WERI-Rb-1 (cell line): ENCODE results near the gene CXCL6.

ENCODE experiments used
- DNase-seq: peaks from one replicate; pipeline ENCODE4 v3.0.0-alpha.2; 2020
- H3K27ac ChIP-seq: fragments of 250-450 bp; sonication (Bioruptor Pico); 2 replicates; pipeline ENCODE4 v1.5.1; 2020; ENCODE audit warnings: mild to moderate bottlenecking, moderate library complexity
- H3K27me3 ChIP-seq: fragments of 250-450 bp; sonication (Bioruptor Pico); 2 replicates; pipeline ENCODE4 v1.5.1; 2021; ENCODE audit warnings: mild to moderate bottlenecking, low read depth, moderate library complexity; ENCODE audit not compliant: insufficient read depth, severe bottlenecking
- H3K36me3 ChIP-seq: fragments of 250-450 bp; sonication (Bioruptor Pico); 2 replicates; pipeline ENCODE4 v1.5.1; 2020; ENCODE audit warnings: mild to moderate bottlenecking, moderate library complexity
- H3K4me3 ChIP-seq: 2 replicates; pipeline ENCODE4 v1.5.1; 2011; ENCODE audit warnings: low read depth, mild to moderate bottlenecking, control low read depth, low read length
- H3K9me3 ChIP-seq: fragments of 250-450 bp; sonication (Bioruptor Pico); 2 replicates; pipeline ENCODE4 v1.5.1; 2021; ENCODE audit warnings: mild to moderate bottlenecking, moderate library complexity; ENCODE audit not compliant: severe bottlenecking
- TF ChIP-seq, protein P1 (sequence below): IDR thresholded peaks from 2 replicates; pipeline ENCODE4 v1.5.1; 2011; ENCODE audit warnings: low read depth, mild to moderate bottlenecking, control low read depth, inconsistent platforms, low read length

The CXCL6 gene

DNA sequence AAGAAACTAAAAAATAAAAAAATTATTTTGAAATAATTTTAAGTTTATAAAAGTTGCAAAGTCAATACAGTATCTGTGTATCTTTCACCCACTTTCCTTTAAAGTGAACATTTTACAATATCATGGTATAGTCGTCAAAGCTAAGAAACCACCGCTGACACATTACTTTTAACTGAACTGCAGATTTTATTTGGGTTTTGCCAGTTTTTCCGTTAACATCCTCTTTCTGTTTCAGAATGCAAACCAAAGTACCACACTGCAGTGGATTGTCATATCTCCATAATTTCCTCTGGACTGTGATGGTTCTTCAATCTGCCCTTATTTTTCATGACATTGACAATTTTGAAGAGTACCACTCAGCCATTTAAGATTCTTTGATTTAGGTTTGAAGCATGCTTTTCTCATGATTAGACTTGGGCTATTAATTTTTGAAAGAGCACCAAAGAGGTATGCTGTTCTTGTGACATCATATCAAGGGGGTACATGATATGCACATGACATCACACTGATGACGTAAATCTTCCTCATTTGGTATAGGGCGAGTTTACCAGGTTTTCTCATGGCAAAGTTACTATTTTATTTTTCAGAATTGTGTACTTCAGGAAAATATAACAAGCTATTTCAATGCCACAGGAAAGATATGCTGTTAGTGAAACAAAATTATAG is 29.1 kb downstream of the CXCL6 start:
- no peak for DNase-seq
- TF ChIP-seq, protein P1, sequence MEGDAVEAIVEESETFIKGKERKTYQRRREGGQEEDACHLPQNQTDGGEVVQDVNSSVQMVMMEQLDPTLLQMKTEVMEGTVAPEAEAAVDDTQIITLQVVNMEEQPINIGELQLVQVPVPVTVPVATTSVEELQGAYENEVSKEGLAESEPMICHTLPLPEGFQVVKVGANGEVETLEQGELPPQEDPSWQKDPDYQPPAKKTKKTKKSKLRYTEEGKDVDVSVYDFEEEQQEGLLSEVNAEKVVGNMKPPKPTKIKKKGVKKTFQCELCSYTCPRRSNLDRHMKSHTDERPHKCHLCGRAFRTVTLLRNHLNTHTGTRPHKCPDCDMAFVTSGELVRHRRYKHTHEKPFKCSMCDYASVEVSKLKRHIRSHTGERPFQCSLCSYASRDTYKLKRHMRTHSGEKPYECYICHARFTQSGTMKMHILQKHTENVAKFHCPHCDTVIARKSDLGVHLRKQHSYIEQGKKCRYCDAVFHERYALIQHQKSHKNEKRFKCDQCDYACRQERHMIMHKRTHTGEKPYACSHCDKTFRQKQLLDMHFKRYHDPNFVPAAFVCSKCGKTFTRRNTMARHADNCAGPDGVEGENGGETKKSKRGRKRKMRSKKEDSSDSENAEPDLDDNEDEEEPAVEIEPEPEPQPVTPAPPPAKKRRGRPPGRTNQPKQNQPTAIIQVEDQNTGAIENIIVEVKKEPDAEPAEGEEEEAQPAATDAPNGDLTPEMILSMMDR = no peak
- Histone ChIP-seq H3K27ac (no peak overlapping the region), H3K27me3 (no peaks in the 10 kb centered on the region), H3K9me3 (no peaks in the 10 kb centered on the region), H3K36me3 (no peaks in the 10 kb centered on the region), H3K4me3 (no peak overlapping the region)

GRCh38 chr4:73866246-73866645 is 29.8 kb downstream of the CXCL6 start:
- Histone ChIP-seq H3K9me3 (no peaks in the 10 kb centered on the region), H3K27me3 (no peaks in the 10 kb centered on the region), H3K36me3 (no peaks in the 10 kb centered on the region), H3K4me3 (no peak overlapping the region), H3K27ac (no peak overlapping the region)
- no peak for DNase-seq
- TF ChIP-seq, protein P1 = no peak

GRCh38 chr4:73867783-73868182 is 31.3 kb downstream of the CXCL6 start:
- TF ChIP-seq, protein P1 = peak; percentile 31; the same call in 1 of the 2 replicates
- H3K9me3 ChIP-seq = no peaks in the 10 kb centered on the region
- no peak overlapping the region for H3K4me3 ChIP-seq
- no peaks in the 10 kb centered on the region for H3K27me3 ChIP-seq
- no peaks in the 10 kb centered on the region for H3K36me3 ChIP-seq
- H3K27ac ChIP-seq = no peak overlapping the region
- peak; percentile 32 for DNase-seq

GRCh38 chr4:73868206-73869129 is 32.0 kb downstream of the CXCL6 start:
- H3K27ac ChIP-seq = no peak overlapping the region
- no peaks in the 10 kb centered on the region for H3K36me3 ChIP-seq
- DNase-seq = peak; percentile 44
- no peaks in the 10 kb centered on the region for H3K27me3 ChIP-seq
- H3K4me3 ChIP-seq = peak overlapping the region; percentile 66
- H3K9me3 ChIP-seq = no peaks in the 10 kb centered on the region
- TF ChIP-seq, protein P1 = no peak

GRCh38 chr4:73869130-73870055 is 32.9 kb downstream of the CXCL6 start, which contains the start of gene CXCL1:
Gene CXCL1 (plus strand): TSS chr4:73869393. CDS start chr4:73869471, 78 bp downstream.
- peak; percentile 50 for DNase-seq
- TF ChIP-seq, protein P1 = no peak
- Histone ChIP-seq H3K36me3 (no peaks in the 10 kb centered on the region), H3K9me3 (no peaks in the 10 kb centered on the region), H3K27ac (no peak within 1 kb of the TSS), H3K4me3 (peak within 1 kb of the TSS; percentile 66), H3K27me3 (no peaks in the 10 kb centered on the region)
